ENCODE measurements around the gene RAB35. TPM values are rescaled to one million over a fixed set of nuclear protein-coding genes. Genes with fewer than 3 reads are reported as not detected.

RAB35 gene
- total RNA-seq, 1 experiment from 2014 or later = 57.1 TPM

DNA sequence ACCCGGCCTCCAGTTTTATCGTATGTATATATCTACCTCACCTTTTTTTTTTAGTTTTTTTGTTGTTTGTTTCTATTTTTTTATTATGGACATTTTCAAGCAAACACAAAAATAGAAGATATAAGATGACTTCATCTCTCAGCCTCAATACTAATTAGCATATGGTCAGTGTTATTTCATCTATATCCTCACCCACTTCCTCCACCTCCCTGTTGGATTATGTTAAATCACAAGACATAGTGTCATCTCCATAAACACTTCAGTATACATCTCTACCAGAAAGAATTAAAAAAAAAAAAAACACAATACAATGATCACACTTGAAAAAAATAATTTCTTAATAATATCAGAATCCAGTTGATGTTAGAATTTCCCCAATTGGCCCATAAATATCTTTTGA lies 34.9 kb downstream of the RAB35 start:
- Histone ChIP-seq H3K79me2 (ENCODE audit: insufficient read depth, low read length) (no peaks in the 10 kb centered on the region), H3K27ac (ENCODE audit: low read depth, low read length) (no peak overlapping the region), H3K9me3 (ENCODE audit: control insufficient read depth in 1 of 2, insufficient read depth in 1 of 2, low read depth in 1 of 2, low read length in 2 of 2) (no peaks in the 10 kb centered on the region), H3K27me3 (ENCODE audit: insufficient read depth, low read length) (no peaks in the 10 kb centered on the region), H3K9me2 (ENCODE audit: insufficient read depth) (no peaks in the 10 kb centered on the region), H3K9ac (ENCODE audit: low read length) (no peak overlapping the region), H3K36me3 (ENCODE audit: control insufficient read depth in 1 of 2, insufficient read depth in 2 of 2, low read length in 2 of 2) (no peaks in the 10 kb centered on the region), H4K20me1 (ENCODE audit: insufficient read depth) (no peaks in the 10 kb centered on the region), H3K4me1 (ENCODE audit: control insufficient read depth in 1 of 2, insufficient read depth in 2 of 2, low read length in 2 of 2) (peaks cover 25 to 31% of the 10 kb centered on the region in 2 experiments), H2AFZ (ENCODE audit: low read depth, low read length, poor library complexity, severe bottlenecking) (no peak overlapping the region), H3K4me2 (ENCODE audit: low read length) (no peak overlapping the region), H3K4me3 (replicated peaks in 1 of 2; ENCODE audit: low read depth in 1 of 2, low read length in 2 of 2) (no peak overlapping the region)
- DNase-seq (ENCODE audit: low read depth, low spot score) (no peak), ATAC-seq (no peak)
- CTCF ChIA-PET = no interaction called here
- RAD21 ChIA-PET (ENCODE audit: low non-redundant PET in 1 of 2, low total read pairs in 2 of 2, uncharacterized antibody in 2 of 2, unreplicated experiment in 2 of 2) = interaction anchor here in 1 of 2 experiments (0.7 kb wide), 1 partner anchor 107 kb away, joined by 3 read pairs; no protein-coding TSS in a partner anchor
- TF ChIP-seq RAD21 (IDR thresholded peaks at IDR 0.05; ENCODE audit: low read depth) (no peak), POLR2AphosphoS5 (IDR thresholded peaks at IDR 0.05; ENCODE audit: low read depth, low read length) (no peak), ELF1 (IDR thresholded peaks at IDR 0.05; ENCODE audit: borderline replicate concordance, low read depth) (no peak), CEBPB (IDR thresholded peaks at IDR 0.05; ENCODE audit: low read depth) (no peak), POLR2A (IDR thresholded peaks at IDR 0.05; ENCODE audit: borderline replicate concordance, extremely low read depth, insufficient read depth, insufficient read length) (no peak), JUND (IDR thresholded peaks at IDR 0.05) (no peak), SRF (IDR thresholded peaks at IDR 0.05; ENCODE audit: low read depth) (no peak), EZH2 (IDR thresholded peaks at IDR 0.05) (no peak), REST (IDR thresholded peaks at IDR 0.05; ENCODE audit: low read depth) (no peak), FOSL1 (IDR thresholded peaks at IDR 0.05; ENCODE audit: low read depth) (no peak), CBX3 (IDR thresholded peaks at IDR 0.05; ENCODE audit: low read depth) (no peak)
- TF ChIP-seq, protein P1, sequence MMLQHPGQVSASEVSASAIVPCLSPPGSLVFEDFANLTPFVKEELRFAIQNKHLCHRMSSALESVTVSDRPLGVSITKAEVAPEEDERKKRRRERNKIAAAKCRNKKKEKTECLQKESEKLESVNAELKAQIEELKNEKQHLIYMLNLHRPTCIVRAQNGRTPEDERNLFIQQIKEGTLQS (IDR thresholded peaks at IDR 0.05) = no peak
- TF ChIP-seq, protein P2, sequence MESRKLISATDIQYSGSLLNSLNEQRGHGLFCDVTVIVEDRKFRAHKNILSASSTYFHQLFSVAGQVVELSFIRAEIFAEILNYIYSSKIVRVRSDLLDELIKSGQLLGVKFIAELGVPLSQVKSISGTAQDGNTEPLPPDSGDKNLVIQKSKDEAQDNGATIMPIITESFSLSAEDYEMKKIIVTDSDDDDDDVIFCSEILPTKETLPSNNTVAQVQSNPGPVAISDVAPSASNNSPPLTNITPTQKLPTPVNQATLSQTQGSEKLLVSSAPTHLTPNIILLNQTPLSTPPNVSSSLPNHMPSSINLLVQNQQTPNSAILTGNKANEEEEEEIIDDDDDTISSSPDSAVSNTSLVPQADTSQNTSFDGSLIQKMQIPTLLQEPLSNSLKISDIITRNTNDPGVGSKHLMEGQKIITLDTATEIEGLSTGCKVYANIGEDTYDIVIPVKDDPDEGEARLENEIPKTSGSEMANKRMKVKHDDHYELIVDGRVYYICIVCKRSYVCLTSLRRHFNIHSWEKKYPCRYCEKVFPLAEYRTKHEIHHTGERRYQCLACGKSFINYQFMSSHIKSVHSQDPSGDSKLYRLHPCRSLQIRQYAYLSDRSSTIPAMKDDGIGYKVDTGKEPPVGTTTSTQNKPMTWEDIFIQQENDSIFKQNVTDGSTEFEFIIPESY (IDR thresholded peaks at IDR 0.05; ENCODE audit: extremely low read depth, insufficient replicate concordance, low read length) = no peak
- POLR2A ChIA-PET = interaction anchor here (0.7 kb wide), 1 partner anchor 155 kb away, joined by 3 read pairs; no protein-coding TSS in a partner anchor
- intact Hi-C loops (cut with micrococcal nuclease) = no loop called here
- no TSS peak for BruUV-seq (replicated peaks)
